Measurements from ENCODE around the gene GARIN6. TPM values are rescaled to one million over a fixed set of nuclear protein-coding genes. Genes with fewer than 3 reads are reported as not detected.

Gene GARIN6
- total RNA-seq (not detected), polyA plus RNA-seq (ENCODE audit: insufficient read length in 6 of 6) (not detected)
- long read RNA-seq, donor 1 = 0 reads
- long read RNA-seq, donor 2 = 0 reads
- long read RNA-seq, donor 3 = 0 reads
- long read RNA-seq, donor 4 = 0 reads
- long read RNA-seq, donor 5 = 0 reads
- long read RNA-seq, donor 6 = 0 reads
- long read RNA-seq, donor 7 = 0 reads
- long read RNA-seq, donor 8 = 0 reads
- long read RNA-seq, donor 9 = 0 reads
- long read RNA-seq, donor 10 = 0 reads
- long read RNA-seq, donor 11 = 0 reads
- long read RNA-seq, donor 12 = 0 reads

- intact Hi-C loops (cut with DNase I) = no loop called here
- no peak for TF ChIP-seq CTCF (IDR thresholded peaks at IDR 0.05)
- Histone ChIP-seq H3K27me3 (no peaks in the 10 kb centered on the region), H3K27ac (no peak within 1 kb of the TSS), H3K4me1 (no peaks in the 10 kb centered on the region), H3K9me3 (no peaks in the 10 kb centered on the region), H3K4me3 (no peak within 1 kb of the TSS), H3K36me3 (no peaks in the 10 kb centered on the region)
- no peak for ATAC-seq
- DNase-seq = no peak
Measured at GRCh38 chr12:99647453-99647852, at the start of gene GARIN6. Gene GARIN6, plus strand, starts transcription at chr12:99647753. Its CDS starts 422 bp downstream, at chr12:99648175.

GRCh38 chr12:99598785-99599184 is 48.8 kb upstream of the GARIN6 start:
- no peak for ATAC-seq
- no peaks in the 10 kb centered on the region for H3K9me3 ChIP-seq
- no peak for TF ChIP-seq CTCF (IDR thresholded peaks at IDR 0.05)
- no peak overlapping the region for H3K27ac ChIP-seq
- no peak for DNase-seq
- H3K36me3 ChIP-seq = no peaks in the 10 kb centered on the region
- H3K4me3 ChIP-seq = no peak overlapping the region
- intact Hi-C loops (cut with DNase I) = no loop called here
- no peaks in the 10 kb centered on the region for H3K27me3 ChIP-seq
- no peaks in the 10 kb centered on the region for H3K4me1 ChIP-seq

- Histone ChIP-seq H3K4me1 (no peaks in the 10 kb centered on the region), H3K9me3 (no peaks in the 10 kb centered on the region), H3K27ac (no peak overlapping the region), H3K4me3 (no peak overlapping the region), H3K27me3 (no peaks in the 10 kb centered on the region), H3K36me3 (no peaks in the 10 kb centered on the region)
- intact Hi-C loops (cut with DNase I) = no loop called here
- no peak for ATAC-seq
- DNase-seq = peak in 2 of 4 donors; percentile 3 to 28
- TF ChIP-seq CTCF (IDR thresholded peaks at IDR 0.05) = no peak
Measured at GRCh38 chr12:99600388-99600787, 47.2 kb upstream of the GARIN6 start.

GRCh38 chr12:99609455-99610181 is 37.9 kb upstream of the GARIN6 start:
- no peak overlapping the region for H3K4me3 ChIP-seq
- intact Hi-C loops (cut with DNase I) = no loop called here
- no peak for TF ChIP-seq CTCF (IDR thresholded peaks at IDR 0.05)
- no peak overlapping the region for H3K27ac ChIP-seq
- no peak for DNase-seq
- no peaks in the 10 kb centered on the region for H3K9me3 ChIP-seq
- H3K4me1 ChIP-seq = no peaks in the 10 kb centered on the region
- H3K27me3 ChIP-seq = no peaks in the 10 kb centered on the region
- ATAC-seq = no peak
- H3K36me3 ChIP-seq = no peaks in the 10 kb centered on the region

- Histone ChIP-seq H3K4me1 (no peaks in the 10 kb centered on the region), H3K27ac (no peak overlapping the region), H3K9me3 (no peaks in the 10 kb centered on the region), H3K4me3 (no peak overlapping the region), H3K27me3 (no peaks in the 10 kb centered on the region), H3K36me3 (no peaks in the 10 kb centered on the region)
- intact Hi-C loops (cut with DNase I) = no loop called here
- ATAC-seq (no peak), DNase-seq (no peak)
- TF ChIP-seq CTCF (IDR thresholded peaks at IDR 0.05) = no peak
Measured at GRCh38 chr12:99611117-99611516, 36.4 kb upstream of the GARIN6 start.

Data from left lung (tissue), 14 donors.